SK-N-SH treated with all-trans-retinoic acid at 6 μM for 48 hours (cell line): Measurements from ENCODE around the gene AP5Z1.

Experiments
- ATAC-seq: fragments of 200-7000 bp; cut with Tn5 transposase; 3 replicates; pipeline ENCODE4 v1.9.1; 2020; ENCODE audit warnings: mild to moderate bottlenecking, moderate library complexity
- ARNTL ChIP-seq: fragments of 450-650 bp; formaldehyde crosslinking; IDR thresholded peaks from 2 replicates; pipeline ENCODE4 v1.5.0; 2020; ENCODE audit warnings: low read depth, mild to moderate bottlenecking, moderate library complexity, borderline replicate concordance
- BACH2 ChIP-seq: fragments of 250-450 bp; sonication (Bioruptor Pico); IDR thresholded peaks from 2 replicates; pipeline ENCODE4 v1.9.0; 2021; ENCODE audit warnings: mild to moderate bottlenecking, borderline replicate concordance
- CSDC2 ChIP-seq: fragments of 250-450 bp; sonication (Bioruptor Pico); IDR thresholded peaks from 2 replicates; pipeline ENCODE4 v1.5.0; 2020; ENCODE audit warnings: mild to moderate bottlenecking, moderate library complexity
- ESRRG ChIP-seq: fragments of 250-450 bp; sonication (Bioruptor Pico); IDR thresholded peaks from 2 replicates; pipeline ENCODE4 v1.6.1; 2021; ENCODE audit warnings: mild to moderate bottlenecking
- GLIS3 ChIP-seq: fragments of 250-450 bp; sonication (Bioruptor Pico); IDR thresholded peaks from 2 replicates; pipeline ENCODE4 v1.5.0; 2020; ENCODE audit warnings: mild to moderate bottlenecking, moderate library complexity
- ISL1 ChIP-seq: fragments of 250-450 bp; sonication (Bioruptor Pico); IDR thresholded peaks from 2 replicates; pipeline ENCODE4 v2.1.2; 2022; ENCODE audit warnings: mild to moderate bottlenecking, moderate library complexity
- PPARA ChIP-seq: fragments of 250-450 bp; sonication (Bioruptor Pico); IDR thresholded peaks from 2 replicates; pipeline ENCODE4 v1.5.0; 2020; ENCODE audit warnings: mild to moderate bottlenecking, borderline replicate concordance
- RARB ChIP-seq: fragments of 250-450 bp; sonication (Bioruptor Pico); IDR thresholded peaks from 2 replicates; pipeline ENCODE4 v1.8.0; 2021; ENCODE audit warnings: mild to moderate bottlenecking, moderate library complexity
- SNAI2 ChIP-seq: fragments of 250-450 bp; sonication (Bioruptor Pico); IDR thresholded peaks from 2 replicates; pipeline ENCODE4 v1.5.0; 2020; ENCODE audit warnings: mild to moderate bottlenecking, moderate library complexity
- TCF4 ChIP-seq: fragments of 250-450 bp; sonication (Bioruptor Pico); IDR thresholded peaks from 2 replicates; pipeline ENCODE4 v1.8.0; 2021; ENCODE audit warnings: mild to moderate bottlenecking, moderate library complexity, borderline replicate concordance
- TSHZ2 ChIP-seq: fragments of 250-450 bp; sonication (Bioruptor Pico); IDR thresholded peaks from 2 replicates; pipeline ENCODE4 v1.5.0; 2020; ENCODE audit warnings: mild to moderate bottlenecking, moderate library complexity
- ZC3H10 ChIP-seq: fragments of 250-450 bp; sonication (Bioruptor Pico); IDR thresholded peaks from 2 replicates; pipeline ENCODE4 v1.5.1; 2021; ENCODE audit warnings: mild to moderate bottlenecking, moderate library complexity
- ZFP3 ChIP-seq: fragments of 250-450 bp; sonication (Bioruptor Pico); IDR thresholded peaks from 2 replicates; pipeline ENCODE4 v1.5.0; 2020; ENCODE audit warnings: mild to moderate bottlenecking, moderate library complexity
- ZFP30 ChIP-seq: fragments of 450-650 bp; formaldehyde crosslinking; IDR thresholded peaks from 2 replicates; pipeline ENCODE4 v1.5.0; 2022; ENCODE audit warnings: mild to moderate bottlenecking, moderate library complexity
- ZNF565 ChIP-seq: fragments of 450-650 bp; formaldehyde crosslinking; conservative IDR thresholded peaks from 2 replicates; pipeline ENCODE4 v1.5.0; 2020; ENCODE audit warnings: low read depth, mild to moderate bottlenecking, moderate library complexity
- ZNF70 ChIP-seq: fragments of 450-650 bp; formaldehyde crosslinking; IDR thresholded peaks from 2 replicates; pipeline ENCODE4 v1.5.0; 2020; ENCODE audit warnings: mild to moderate bottlenecking, moderate library complexity
- ZNF8 ChIP-seq: fragments of 450-650 bp; formaldehyde crosslinking; IDR thresholded peaks from 2 replicates; pipeline ENCODE4 v1.5.0; 2020; ENCODE audit warnings: mild to moderate bottlenecking, moderate library complexity
- TF ChIP-seq, protein P1 (sequence below): fragments of 250-450 bp; sonication (Bioruptor Pico); IDR thresholded peaks from 2 replicates; pipeline ENCODE4 v1.8.0; 2021; ENCODE audit warnings: low read depth, mild to moderate bottlenecking, moderate library complexity, borderline replicate concordance
- TF ChIP-seq, protein P2 (sequence below): fragments of 250-450 bp; sonication (Bioruptor Pico); IDR thresholded peaks from 2 replicates; pipeline ENCODE4 v1.8.0; 2020; ENCODE audit warnings: mild to moderate bottlenecking, moderate library complexity, borderline replicate concordance
- TF ChIP-seq, protein P3 (sequence below): fragments of 250-450 bp; sonication (Bioruptor Pico); IDR thresholded peaks from 2 replicates; pipeline ENCODE4 v1.5.1; 2021; ENCODE audit warnings: mild to moderate bottlenecking, moderate library complexity
- TF ChIP-seq, protein P4 (sequence below): fragments of 250-450 bp; sonication (Bioruptor Pico); IDR thresholded peaks from 2 replicates; pipeline ENCODE4 v1.5.1; 2020; ENCODE audit warnings: low read depth, mild to moderate bottlenecking, moderate library complexity

The AP5Z1 gene

GRCh38 chr7:4836206-4836661 lies 60.8 kb downstream of the AP5Z1 start:
- ATAC-seq, result no peak
- TF ChIP-seq ZC3H10 (CRISPR knock-in tag), result no peak
- no peak for TF ChIP-seq SNAI2
- no peak for TF ChIP-seq ESRRG (CRISPR knock-in tag)
- TF ChIP-seq CSDC2 (CRISPR knock-in tag), result no peak
- no peak for TF ChIP-seq ZNF565 (CRISPR knock-in tag)
- no peak for TF ChIP-seq ISL1
- no peak for TF ChIP-seq ZNF8 (CRISPR knock-in tag)
- no peak for TF ChIP-seq RARB (CRISPR knock-in tag)
- TF ChIP-seq ZFP30 (CRISPR knock-in tag), result no peak
- TF ChIP-seq ZFP3 (CRISPR knock-in tag), result no peak
- no peak for TF ChIP-seq BACH2 (CRISPR knock-in tag)
- TF ChIP-seq ARNTL (CRISPR knock-in tag), result no peak
- TF ChIP-seq, protein P1, sequence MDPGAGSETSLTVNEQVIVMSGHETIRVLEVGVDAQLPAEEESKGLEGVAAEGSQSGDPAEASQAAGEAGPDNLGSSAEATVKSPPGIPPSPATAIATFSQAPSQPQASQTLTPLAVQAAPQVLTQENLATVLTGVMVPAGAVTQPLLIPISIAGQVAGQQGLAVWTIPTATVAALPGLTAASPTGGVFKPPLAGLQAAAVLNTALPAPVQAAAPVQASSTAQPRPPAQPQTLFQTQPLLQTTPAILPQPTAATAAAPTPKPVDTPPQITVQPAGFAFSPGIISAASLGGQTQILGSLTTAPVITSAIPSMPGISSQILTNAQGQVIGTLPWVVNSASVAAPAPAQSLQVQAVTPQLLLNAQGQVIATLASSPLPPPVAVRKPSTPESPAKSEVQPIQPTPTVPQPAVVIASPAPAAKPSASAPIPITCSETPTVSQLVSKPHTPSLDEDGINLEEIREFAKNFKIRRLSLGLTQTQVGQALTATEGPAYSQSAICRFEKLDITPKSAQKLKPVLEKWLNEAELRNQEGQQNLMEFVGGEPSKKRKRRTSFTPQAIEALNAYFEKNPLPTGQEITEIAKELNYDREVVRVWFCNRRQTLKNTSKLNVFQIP (CRISPR knock-in tag), result no peak
- TF ChIP-seq, protein P2, sequence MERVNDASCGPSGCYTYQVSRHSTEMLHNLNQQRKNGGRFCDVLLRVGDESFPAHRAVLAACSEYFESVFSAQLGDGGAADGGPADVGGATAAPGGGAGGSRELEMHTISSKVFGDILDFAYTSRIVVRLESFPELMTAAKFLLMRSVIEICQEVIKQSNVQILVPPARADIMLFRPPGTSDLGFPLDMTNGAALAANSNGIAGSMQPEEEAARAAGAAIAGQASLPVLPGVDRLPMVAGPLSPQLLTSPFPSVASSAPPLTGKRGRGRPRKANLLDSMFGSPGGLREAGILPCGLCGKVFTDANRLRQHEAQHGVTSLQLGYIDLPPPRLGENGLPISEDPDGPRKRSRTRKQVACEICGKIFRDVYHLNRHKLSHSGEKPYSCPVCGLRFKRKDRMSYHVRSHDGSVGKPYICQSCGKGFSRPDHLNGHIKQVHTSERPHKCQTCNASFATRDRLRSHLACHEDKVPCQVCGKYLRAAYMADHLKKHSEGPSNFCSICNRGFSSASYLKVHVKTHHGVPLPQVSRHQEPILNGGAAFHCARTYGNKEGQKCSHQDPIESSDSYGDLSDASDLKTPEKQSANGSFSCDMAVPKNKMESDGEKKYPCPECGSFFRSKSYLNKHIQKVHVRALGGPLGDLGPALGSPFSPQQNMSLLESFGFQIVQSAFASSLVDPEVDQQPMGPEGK (CRISPR knock-in tag), result no peak
- TF ChIP-seq ZNF70, result no peak
- no peak for TF ChIP-seq TSHZ2 (CRISPR knock-in tag)
- TF ChIP-seq, protein P3, sequence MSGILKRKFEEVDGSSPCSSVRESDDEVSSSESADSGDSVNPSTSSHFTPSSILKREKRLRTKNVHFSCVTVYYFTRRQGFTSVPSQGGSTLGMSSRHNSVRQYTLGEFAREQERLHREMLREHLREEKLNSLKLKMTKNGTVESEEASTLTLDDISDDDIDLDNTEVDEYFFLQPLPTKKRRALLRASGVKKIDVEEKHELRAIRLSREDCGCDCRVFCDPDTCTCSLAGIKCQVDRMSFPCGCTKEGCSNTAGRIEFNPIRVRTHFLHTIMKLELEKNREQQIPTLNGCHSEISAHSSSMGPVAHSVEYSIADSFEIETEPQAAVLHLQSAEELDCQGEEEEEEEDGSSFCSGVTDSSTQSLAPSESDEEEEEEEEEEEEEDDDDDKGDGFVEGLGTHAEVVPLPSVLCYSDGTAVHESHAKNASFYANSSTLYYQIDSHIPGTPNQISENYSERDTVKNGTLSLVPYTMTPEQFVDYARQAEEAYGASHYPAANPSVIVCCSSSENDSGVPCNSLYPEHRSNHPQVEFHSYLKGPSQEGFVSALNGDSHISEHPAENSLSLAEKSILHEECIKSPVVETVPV (CRISPR knock-in tag), result no peak
- TF ChIP-seq TCF4 (CRISPR knock-in tag), result no peak
- TF ChIP-seq GLIS3 (CRISPR knock-in tag), result no peak
- no peak for TF ChIP-seq PPARA (CRISPR knock-in tag)

DNA sequence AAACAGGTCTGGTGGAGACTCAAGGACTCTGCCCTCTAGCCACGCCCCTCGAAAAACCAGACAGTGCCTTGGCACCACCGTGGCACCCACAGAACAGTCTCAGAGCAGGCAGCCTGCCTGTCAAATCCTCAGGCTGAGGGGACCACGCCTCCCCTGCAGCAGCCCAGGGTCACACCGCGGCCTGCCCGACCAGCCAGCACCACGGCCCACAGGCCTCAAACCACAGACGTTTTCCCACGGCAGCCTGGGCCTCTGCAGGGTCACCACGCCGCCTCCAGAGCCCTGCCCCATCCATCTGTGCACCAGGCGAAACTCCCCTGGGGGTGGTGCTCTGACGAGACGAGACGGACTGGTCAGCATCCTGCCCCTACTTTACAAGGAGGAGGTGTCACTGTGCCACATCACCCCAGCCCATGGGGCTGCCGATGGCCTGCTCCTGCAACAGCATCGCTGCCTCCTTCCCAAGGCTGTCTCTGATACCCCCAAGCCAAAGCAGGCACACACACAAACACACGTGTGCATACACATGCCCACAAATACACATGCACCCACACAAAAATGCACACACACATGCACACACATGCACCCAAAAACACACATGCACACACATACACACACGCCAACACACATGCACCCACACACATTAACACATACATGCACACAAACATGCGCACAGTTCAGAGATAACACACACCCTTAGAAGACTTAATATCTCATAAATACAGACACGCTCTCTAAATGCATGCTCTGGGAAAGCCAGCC lies 61.8 kb downstream of the AP5Z1 start:
- no peak; the same call in 2 of the 3 replicates for ATAC-seq
- TF ChIP-seq ISL1, result no peak
- TF ChIP-seq ZNF8 (CRISPR knock-in tag), result no peak
- TF ChIP-seq, protein P4, sequence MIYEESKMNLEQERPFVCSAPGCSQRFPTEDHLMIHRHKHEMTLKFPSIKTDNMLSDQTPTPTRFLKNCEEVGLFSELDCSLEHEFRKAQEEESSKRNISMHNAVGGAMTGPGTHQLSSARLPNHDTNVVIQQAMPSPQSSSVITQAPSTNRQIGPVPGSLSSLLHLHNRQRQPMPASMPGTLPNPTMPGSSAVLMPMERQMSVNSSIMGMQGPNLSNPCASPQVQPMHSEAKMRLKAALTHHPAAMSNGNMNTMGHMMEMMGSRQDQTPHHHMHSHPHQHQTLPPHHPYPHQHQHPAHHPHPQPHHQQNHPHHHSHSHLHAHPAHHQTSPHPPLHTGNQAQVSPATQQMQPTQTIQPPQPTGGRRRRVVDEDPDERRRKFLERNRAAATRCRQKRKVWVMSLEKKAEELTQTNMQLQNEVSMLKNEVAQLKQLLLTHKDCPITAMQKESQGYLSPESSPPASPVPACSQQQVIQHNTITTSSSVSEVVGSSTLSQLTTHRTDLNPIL (CRISPR knock-in tag), result no peak
- TF ChIP-seq SNAI2, result no peak
- no peak for TF ChIP-seq ZC3H10 (CRISPR knock-in tag)
- TF ChIP-seq CSDC2 (CRISPR knock-in tag), result no peak
- no peak for TF ChIP-seq GLIS3 (CRISPR knock-in tag)
- no peak for TF ChIP-seq ZFP30 (CRISPR knock-in tag)
- TF ChIP-seq BACH2 (CRISPR knock-in tag), result no peak
- TF ChIP-seq RARB (CRISPR knock-in tag), result no peak
- TF ChIP-seq ZNF565 (CRISPR knock-in tag), result no peak
- TF ChIP-seq, all 23 proteins: peak for 0
